Stimulated activated CD8-positive, alpha-beta memory T cell treated with anti-CD3 and anti-CD28 coated beads, Interleukin-7, amount 100 ng/mL, for 1 hour (primary cell): Measurements from ENCODE around the gene CNTN4.

Experiments used
- DNase-seq, 2 donors: peaks; one replicate each; pipeline ENCODE4 v3.0.0-alpha.2; 2020; ENCODE audit warnings: low read depth in 2 of 2

CNTN4 gene

DNA sequence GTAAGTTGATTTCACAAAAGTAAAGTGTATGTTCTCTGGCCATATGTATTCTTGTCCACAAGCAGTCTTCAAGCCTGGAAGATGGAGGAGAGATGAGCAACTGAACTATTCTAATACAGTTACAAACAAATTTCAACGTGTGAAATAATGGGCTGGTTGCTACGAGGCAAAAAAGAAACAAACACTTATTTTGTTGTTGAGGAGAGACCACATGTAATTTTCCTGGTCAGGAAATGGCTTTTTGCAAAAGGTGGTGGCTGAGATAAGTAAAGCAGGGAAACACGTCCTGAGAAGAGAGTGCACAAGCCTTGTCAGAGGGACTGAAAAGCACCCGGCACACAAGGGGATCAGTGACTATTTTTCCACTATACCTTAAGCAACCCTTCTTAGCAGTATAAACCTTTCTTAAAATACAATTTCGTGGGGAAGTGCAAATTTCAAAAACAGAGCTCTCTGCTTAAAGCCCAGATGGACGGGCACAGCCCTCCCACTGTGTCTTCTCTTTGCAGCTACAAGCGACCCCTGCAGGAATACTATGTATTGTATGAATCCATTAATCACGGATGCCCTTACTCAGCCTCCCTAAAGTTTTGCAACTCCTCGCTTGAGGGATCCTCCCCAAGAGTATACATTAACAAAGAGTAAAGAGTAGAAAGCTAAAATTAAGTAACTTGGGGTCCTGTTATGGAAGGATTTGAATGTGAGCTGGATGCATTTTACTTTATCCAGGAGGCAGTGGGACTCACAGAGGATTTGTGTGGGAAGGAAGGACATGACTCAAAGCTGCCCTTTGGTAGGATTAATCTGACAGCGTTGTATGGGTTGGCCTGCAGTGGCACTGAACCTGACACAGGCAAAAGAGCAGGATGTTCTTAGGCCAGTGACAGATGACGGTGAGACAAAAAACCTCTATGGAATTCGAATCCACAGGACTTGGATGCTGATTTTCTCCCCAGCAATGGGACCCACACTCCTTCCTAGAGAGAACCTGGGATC is 757.8 kb downstream of the CNTN4 start:
- DNase-seq: no peak

DNA sequence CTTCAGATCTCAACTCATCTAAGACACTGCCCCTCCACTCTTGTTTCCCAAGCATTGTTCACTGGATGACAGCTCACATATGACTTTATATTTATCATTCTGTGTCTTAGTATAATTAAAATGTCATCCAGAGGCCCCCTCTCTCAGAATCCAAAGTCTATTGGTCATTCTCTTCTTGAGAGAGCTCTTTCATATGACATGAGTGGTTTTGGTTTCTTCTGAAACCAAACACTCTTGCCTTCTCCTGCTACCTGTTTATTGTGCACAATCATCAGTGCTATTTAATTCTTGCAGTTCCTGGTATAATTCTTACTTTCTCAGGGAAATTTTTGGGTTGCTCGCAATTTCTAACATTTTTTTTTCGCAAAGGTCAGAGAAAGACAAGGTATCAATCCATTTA is 762.0 kb downstream of the CNTN4 start:
- no peak for DNase-seq

DNA sequence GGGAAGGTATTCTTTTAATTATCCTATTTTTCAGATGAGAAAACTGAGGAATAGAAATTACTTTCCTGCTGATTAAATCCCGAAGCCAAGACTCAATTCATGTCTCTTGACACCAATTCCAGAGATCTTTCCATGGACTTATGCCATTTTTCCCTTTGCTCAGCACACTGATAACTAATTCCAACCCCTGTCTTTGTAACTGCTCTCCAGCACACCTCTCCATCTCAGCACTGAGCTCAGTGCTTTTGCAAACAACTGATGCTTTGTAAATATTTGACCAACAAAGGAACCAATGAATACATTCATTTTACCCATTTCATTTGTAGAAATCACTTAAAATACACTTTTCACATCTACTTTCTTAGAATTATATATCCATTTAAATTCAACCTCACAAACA is 762.5 kb downstream of the CNTN4 start:
- no peak for DNase-seq

DNA sequence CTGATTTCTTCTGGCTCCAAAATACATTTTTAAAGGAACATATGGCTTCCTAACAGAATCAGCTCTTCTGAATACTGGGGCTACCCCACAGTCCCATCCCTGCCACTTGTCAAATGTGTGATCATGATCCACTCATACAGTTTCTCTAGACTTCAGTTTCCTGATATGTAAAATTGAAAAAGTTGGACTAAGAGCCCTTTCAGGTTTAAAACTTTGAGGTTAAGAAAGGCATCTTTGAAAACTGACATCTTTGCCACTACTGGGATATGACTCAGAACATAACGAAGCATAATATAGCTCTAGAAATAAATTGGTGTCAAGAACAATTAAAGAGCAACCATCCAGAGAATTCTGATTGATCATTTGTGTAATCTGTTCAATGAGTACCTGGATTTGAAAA is 763.3 kb downstream of the CNTN4 start:
- no peak for DNase-seq

DNA sequence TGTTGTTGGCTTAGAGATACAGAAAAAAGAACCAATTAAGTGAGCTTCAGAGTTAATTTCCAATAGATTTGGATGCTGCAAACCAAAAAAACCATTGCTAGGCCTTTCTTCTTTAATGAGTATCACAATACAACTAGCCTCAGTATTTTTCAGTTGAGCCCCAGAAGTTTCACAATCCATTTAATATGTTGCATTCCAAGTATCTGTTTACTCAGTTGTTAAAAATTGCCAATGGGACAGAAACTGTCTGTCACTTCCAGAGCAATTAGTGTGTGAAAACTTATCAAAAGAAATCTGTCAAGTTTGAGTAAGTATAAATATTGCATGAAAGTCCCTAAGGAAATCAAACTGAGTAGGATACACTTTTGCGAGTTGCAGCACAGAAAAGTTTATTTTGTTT is 763.7 kb downstream of the CNTN4 start:
- DNase-seq: no peak

DNA sequence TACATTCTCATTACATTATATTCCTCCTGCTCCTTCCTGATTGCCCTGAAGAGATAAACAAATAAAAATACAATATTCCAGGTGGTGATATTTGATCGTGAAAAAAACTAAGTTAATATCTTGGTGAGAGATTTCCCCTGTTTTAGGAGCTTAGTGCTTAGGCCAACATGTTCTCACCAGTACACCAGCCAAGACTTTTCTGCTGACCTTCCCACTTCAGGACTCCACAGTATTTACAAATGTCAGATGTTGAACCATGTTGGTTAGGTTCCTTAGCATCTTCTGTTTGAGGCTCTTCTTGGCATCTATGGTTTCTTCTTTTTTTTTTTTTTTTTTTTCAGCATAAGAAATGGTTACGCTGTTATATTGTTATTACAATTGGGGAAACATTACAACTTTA is 764.5 kb downstream of the CNTN4 start:
- no peak for DNase-seq

DNA sequence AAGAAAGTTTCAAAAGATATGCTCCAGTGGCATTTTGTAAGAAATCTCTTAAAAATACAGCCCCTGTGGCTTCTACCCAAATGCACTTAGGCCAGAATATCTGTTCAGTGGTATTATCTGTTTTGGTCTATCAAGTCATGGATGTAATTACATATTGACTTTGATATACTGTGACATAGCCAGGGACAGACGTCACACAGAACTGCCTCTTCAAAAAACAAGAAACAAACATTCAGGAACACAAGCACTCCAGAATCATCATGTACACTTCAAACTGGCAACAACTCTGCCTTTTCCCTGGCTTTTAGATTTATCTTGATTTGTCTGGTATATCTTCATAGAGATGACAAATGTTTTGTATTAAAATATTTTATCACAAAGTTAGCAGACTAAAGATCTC is 771.2 kb downstream of the CNTN4 start:
- DNase-seq: no peak

DNA sequence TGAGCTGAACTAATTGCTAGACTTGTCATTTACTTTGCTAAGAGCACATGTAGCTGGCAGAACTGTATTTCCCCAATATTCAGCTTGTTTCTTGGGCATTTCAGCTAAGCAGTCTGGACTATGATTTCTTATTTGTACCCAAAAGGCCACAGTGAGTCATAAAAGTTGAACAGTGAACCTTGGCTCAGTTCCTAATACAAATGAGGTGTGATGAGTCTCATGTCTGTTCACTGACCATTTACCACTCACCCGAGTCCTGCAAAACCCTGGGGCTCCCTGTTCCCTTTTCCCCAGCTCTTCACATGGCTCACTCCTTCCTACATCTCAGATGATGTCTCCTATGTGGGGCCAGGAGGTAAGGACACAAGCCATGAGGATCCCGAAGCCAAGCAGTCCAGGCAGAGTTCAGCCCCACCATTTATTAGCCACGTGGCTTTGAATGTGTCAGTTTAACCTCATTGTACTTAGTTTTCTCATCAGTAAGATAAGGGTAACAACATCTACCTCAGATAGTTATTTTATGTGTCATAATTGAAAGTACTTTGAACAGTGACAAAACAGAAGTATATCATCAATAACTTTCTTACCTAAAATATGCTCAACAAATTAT is 772.2 kb downstream of the CNTN4 start:
- no peak for DNase-seq

DNA sequence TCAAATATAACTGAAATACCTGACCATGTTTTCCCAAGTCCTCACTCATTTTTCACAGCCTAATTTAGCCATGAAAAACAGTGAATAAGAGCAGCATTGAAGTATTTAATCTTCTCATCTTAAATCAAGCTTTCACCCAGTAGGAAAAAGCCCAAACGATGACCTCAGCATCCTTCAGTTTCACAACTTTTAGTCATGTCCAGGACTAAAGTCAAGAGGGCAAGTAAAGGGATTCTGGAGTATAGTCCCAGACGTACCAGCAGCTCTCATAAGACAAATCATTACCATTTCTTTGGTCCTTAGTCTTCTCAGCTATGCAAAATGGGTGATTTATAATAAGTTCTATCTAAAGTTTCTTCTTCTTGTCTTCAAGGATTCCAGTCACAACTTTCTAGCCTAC is 774.2 kb downstream of the CNTN4 start:
- DNase-seq: no peak

DNA sequence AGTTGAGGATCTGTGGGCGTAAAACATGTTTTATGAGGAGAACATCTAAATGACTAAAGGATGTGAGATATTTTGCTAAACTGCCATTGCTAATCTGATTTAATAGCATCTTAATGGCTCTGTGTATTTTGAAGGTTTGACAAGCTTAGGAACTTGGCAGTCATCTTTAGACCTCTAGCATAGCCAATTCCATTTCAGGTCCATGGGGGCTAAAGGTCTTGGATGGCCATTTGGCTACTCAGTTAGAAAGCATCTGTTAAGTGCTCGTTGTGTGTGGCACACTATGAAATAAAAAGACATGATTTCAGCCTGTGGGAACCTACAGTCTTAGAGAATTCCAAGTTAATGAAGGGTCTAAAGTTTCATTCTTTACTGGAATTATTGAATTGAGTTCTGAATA is 775.3 kb downstream of the CNTN4 start:
- no peak for DNase-seq

DNA sequence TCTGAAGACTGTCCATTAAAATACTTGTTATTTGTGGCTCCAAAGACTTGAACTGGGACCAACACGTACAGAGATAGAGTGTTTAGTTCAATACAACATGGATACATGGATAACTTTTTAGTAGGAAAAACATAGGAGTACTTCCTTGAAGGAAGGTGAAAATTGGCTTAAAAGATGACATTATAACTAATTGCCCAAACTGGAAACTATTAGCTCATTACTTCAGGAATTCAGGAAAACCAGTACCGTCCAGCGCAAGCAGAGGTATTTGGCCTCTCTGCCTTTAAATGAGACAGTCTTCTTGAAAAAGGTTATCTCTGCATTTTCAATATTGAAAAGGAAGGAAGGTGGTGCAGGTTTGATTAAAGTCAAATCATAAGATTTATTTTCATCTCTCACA is 777.0 kb downstream of the CNTN4 start:
- no peak for DNase-seq

DNA sequence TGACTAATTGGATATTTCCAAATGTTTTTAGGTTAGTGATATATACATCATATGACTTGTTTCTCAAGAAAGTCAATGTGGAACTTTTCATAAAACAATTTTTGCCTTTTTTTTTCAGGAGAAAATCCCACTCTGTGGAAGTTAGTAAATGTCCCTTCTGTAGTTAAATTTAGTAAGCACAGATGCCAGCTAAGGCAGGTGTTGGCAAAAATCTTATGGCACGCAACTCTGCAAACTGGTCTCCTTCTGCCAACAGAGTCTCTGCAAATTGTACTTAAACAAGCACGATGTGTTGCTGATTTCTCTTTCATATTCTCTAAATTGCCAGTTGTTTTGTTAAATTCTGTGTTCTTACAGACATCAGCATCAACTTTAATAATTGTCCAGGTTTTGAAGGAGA is 777.7 kb downstream of the CNTN4 start:
- DNase-seq: no peak

DNA sequence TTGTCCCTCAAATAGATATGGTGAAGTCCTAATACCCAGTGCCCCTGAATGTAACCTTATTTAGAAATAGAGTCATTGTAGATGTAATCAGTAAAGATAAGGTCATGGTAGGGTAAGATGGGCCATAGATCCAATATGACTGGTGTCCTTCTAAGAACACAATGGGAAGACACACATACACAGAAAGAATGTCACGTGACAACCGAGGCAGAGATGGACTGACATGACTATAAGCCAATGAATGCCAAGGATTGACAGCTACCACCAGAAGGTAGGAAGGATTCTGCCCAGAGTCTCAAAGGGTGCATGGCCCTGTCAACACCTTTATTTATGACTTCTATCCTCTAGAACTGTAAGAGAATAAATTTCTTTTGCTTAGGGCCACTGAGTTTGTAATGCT is 780.4 kb downstream of the CNTN4 start:
- DNase-seq: no peak

DNA sequence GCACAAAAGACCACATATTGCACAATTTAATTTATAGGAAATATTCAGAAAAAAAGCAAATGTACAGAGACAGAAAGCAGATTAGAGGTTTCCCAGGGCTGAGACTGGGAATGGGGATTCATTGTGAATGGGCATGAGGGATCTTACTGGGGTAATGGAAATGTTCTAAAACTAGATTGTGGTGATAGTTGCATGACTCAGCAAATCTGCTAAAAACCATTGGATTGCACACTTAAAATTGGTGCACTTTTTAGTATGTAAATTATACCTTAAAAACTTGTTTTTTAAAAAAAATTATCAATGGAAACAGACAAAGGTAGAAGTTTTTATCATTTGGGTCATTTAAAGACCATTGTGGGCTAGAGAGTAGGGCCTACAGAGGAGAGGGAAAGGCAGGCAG is 780.9 kb downstream of the CNTN4 start:
- DNase-seq: no peak

DNA sequence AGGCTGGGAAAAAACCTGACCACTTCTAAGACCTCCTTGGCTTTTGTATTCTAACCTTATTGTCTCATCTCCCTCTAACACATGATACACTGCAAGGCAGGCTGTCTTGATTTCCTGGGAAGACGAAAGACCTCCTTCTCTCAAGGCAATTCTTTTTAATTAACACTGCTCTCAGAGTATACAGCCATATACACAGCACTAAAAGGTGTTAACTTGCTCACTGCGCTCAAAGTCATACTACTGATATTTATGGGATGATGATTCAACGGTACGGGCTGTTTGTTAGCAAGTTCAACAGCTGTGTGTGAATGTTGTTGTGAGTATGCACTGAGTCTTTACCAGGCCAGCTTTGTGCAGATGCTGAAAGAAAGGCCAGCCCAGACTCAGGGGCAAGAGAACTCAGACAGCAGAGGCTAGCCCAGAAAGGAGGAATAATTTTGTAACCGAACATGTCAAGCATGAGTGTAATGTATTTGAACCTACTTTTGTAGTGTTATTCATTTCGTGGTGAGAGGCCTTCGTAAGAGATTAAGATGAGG is 781.6 kb downstream of the CNTN4 start:
- no peak for DNase-seq

DNA sequence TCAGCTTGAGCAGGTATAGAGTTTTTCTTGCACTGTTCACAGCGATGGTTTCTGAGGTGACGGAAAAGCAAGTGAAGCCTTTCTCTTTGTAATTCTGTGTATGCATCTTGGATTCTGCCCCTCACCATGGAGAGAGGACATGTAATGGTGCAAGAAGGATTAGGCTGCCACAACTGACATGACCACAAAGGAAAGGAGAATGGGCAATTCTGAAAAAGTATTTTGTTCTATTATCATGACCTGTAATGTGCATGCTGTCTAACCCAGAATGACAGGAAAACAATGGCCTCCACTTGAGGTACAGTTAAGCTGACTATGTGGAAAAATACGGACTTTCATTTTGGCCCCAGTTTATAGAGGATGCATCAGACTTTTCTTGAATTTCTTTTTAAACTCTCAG is 784.6 kb downstream of the CNTN4 start:
- no peak for DNase-seq

DNA sequence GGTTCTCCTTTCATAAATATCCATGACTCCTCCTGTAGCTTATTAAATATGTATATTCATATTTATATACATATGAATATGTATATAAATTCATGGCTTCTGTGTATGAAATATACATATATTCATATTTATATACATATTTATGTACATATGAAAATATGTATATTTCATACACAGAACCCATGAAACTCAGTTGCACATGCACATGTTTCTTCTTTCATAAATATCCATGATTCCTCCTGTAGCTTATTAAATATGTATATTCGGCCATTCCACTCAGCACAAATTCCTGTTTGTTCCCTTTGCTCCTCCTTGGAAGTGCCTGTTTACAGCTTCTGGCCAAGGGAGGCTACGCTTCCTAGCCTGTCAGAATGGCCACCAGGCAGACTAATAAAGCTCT is 789.9 kb downstream of the CNTN4 start:
- no peak for DNase-seq

DNA sequence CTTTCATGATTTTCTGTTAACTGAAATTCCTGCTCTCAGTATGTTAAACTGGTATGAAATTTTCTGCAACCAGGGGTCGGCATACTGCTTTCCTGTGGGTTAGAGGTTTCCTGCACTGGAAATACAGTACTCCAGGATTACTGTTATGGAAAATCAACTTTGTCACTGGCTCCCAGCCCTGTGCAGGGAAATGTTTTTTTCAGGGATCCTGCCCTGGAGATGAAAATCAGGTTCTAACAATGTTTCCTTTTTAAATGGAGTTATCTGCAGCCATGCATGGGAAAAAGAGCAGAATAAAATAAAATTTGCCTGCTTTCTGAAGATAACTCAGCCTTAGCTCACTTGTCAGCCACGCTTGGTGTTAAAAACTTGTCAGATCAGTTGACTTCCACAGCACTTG is 791.1 kb downstream of the CNTN4 start:
- no peak for DNase-seq

DNA sequence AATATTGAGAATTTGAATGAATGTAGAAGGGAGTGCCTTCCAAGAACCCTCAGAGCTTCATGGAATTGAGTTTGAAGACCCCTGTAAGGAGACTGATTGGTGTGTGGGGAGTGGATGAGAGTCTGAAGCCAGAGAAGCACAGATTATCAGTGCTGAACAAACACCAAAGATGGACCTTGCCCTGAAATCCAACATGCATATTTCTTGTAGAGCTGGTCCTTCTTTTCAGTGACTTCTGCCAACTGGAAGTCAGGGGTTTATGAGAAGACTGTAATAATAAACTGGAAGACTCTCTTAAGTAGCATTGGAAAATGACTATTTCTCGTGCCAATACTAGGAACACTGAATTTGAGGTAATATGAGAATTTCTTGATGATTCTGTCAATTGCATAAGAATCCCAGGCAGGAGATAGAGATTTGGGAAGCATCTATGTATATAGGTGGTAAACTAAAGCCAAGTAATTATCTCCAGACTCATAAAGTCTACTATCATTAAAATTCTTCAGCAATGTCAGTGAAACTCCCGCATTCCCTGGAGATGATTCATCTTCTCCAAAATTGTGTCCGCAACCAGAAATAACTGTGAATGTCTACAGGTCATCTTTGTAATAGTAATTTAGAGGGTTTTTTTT is 797.8 kb downstream of the CNTN4 start:
- DNase-seq: no peak

DNA sequence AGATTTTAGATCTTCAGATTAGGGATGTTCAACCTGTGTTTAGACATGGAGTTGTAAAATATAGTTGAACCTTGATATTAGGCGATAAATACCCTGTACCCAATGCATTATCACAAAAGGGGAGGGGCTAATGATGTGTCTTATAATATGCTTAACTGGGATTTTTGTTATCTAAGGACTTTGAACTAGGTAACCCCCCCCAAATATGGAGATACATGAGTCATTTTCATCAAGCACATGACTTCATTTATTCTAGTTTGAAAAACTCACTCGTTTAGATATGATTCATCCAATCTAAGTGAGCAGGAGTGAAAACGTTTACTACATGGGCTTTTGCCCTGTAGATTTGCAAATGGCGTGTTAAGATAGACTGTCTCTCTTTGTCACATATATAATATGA is 799.2 kb downstream of the CNTN4 start:
- no peak for DNase-seq

DNA sequence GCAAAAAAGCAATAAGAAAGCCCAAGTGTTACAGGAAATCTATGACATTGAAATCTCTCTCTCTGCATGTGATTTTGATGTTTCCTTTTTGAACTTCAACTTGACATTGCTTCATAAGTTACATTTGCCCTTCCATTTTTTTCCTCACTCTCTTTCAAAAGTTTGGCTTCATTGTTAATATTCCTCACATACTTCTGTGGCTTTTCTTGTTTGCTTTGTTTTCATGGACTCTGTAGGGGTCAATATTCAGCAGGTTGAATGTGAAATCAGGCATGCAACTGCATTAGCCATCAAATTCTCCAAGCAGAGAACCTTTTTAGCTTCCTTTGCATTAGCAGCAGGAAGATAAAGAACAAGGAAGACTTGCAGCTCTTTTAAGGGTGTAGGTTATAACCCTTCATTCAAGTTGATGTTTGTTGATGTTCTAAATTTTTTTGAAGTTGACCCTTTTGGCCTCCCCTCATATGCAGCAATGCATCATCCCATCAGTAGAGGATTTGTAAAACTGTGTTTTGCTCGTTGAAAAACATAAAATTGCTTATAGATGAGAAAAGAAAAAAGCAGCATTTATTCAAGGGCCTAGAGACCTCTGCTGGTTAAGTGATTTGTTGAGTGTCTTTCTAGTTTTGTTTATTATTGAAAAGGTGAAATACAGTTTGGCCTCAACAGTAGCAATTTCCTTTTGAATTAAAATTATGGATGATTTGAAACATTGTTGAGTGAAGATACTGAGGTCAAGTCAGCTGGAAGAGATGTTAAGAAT is 800.1 kb downstream of the CNTN4 start:
- DNase-seq: no peak

DNA sequence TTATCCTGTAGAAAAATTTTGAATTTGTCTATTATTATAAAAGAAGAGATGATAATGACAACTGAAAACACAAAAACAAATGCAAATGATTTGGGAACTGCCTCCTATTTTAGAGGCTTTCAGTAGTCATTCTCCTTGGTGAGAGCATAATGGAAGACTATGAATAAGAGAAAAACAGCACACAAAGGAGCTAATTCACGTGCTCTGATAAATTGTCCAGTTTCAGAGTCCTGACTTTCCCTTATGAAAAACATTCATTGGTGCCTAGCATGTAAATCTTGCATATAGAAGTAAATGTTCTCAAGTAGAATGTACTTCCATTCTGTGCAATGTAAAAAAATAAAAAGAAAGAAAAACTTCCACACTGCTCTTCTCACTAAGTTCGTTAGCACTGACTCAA is 805.4 kb downstream of the CNTN4 start:
- DNase-seq: no peak
